ENCODE measurements around the gene ABCA13.

GRCh38 chr7:48285373-48285772, 114.1 kb downstream of the ABCA13 start:
- TF ChIP-seq POLR2AphosphoS5 (IDR thresholded peaks at IDR 0.05; ENCODE audit: low read depth, low read length) (no peak), TAF1 (IDR thresholded peaks at IDR 0.05; ENCODE audit: borderline replicate concordance, low read depth, low read length) (no peak)

Measured in GM12892 (cell line).